ENCODE data around the gene TOGARAM2.
A peak's percentile ranks its signal among the peaks of the same experiment; 100 is the strongest.

TOGARAM2 gene

DNA sequence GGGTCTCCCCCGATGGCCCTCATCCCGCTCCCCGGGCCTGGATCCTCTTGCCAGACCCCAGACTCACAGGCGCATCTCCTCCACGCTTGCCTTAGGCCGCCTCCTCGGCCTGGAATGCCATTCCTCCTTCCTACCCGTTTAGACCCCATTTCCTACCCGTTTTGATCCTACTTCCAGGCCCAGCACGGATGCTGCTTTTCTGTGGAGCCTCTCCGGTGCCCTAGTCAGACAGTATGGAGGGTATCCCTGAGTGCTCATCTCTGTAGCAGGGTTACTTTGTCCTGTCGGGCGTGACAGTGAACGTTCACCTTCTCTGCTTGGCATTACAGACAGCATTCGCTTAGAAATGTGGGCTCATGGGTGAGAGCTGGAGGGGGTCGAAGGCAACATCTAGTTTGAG lies 9.3 kb downstream of the TOGARAM2 start:
- TF ChIP-seq, protein P1, sequence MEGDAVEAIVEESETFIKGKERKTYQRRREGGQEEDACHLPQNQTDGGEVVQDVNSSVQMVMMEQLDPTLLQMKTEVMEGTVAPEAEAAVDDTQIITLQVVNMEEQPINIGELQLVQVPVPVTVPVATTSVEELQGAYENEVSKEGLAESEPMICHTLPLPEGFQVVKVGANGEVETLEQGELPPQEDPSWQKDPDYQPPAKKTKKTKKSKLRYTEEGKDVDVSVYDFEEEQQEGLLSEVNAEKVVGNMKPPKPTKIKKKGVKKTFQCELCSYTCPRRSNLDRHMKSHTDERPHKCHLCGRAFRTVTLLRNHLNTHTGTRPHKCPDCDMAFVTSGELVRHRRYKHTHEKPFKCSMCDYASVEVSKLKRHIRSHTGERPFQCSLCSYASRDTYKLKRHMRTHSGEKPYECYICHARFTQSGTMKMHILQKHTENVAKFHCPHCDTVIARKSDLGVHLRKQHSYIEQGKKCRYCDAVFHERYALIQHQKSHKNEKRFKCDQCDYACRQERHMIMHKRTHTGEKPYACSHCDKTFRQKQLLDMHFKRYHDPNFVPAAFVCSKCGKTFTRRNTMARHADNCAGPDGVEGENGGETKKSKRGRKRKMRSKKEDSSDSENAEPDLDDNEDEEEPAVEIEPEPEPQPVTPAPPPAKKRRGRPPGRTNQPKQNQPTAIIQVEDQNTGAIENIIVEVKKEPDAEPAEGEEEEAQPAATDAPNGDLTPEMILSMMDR (IDR thresholded peaks at IDR 0.05; ENCODE audit: low read depth, low read length): no peak
- DNase-seq (ENCODE audit: low read depth, low spot score): no peak
- in situ Hi-C loops (cut with HindIII; ENCODE audit: low sequenced_read_pairs): no loop called here
- H3K4me3 ChIP-seq (ENCODE audit: low read depth, low read length): no peak overlapping the region

DNA sequence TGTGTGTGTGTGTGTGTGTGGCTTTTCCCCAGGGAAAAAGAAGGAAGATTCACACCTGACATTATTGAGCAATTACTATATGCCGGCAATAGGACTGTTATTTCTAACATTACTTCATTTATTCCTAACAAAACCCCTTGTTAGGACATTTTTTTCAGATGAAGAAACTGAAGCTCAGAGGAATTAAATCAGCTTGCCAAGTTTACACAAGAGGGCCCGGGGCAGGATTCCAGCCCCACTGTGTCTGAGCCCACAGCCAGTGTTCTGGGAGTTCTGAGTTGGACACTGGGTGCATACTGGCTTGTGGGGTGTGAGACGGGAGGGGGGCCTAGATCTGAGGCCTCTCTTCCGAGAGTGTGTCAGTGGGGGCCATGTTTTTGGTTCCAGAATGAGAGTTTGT lies 9.9 kb downstream of the TOGARAM2 start:
- in situ Hi-C loops (cut with HindIII; ENCODE audit: low sequenced_read_pairs): no loop called here

DNA sequence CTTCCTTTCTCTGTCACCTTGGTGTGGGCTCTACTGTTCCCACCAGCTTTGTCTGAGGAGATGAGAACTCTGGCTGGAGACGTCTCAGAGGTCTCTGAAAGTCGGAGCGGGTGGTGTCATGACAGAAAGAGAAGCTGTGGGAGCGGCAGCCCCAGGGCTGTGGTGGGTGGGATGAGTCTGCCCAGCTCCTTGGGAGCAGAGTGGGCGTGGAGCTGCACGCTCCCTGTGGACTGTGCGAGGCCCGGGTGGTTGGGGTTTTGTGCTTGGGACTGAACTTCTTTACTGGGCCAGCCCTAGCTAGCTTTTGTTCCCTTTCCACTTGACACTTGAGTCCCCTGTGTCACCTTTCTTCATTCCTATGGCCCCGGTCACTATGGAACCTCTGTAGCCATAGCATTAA lies 10.4 kb downstream of the TOGARAM2 start:
- H3K4me3 ChIP-seq (ENCODE audit: low read depth, low read length): no peak overlapping the region
- DNase-seq (ENCODE audit: low read depth, low spot score): no peak
- TF ChIP-seq, protein P1 (IDR thresholded peaks at IDR 0.05; ENCODE audit: low read depth, low read length): no peak
- in situ Hi-C loops (cut with HindIII; ENCODE audit: low sequenced_read_pairs): no loop called here

More for the DNA sequence above, 9.9 kb downstream of the TOGARAM2 start:
- TF ChIP-seq, protein P1 (IDR thresholded peaks at IDR 0.05; ENCODE audit: low read depth, low read length): no peak
- peak; percentile 56 for DNase-seq (ENCODE audit: low read depth, low spot score)
- H3K4me3 ChIP-seq (ENCODE audit: low read depth, low read length): no peak overlapping the region

DNA sequence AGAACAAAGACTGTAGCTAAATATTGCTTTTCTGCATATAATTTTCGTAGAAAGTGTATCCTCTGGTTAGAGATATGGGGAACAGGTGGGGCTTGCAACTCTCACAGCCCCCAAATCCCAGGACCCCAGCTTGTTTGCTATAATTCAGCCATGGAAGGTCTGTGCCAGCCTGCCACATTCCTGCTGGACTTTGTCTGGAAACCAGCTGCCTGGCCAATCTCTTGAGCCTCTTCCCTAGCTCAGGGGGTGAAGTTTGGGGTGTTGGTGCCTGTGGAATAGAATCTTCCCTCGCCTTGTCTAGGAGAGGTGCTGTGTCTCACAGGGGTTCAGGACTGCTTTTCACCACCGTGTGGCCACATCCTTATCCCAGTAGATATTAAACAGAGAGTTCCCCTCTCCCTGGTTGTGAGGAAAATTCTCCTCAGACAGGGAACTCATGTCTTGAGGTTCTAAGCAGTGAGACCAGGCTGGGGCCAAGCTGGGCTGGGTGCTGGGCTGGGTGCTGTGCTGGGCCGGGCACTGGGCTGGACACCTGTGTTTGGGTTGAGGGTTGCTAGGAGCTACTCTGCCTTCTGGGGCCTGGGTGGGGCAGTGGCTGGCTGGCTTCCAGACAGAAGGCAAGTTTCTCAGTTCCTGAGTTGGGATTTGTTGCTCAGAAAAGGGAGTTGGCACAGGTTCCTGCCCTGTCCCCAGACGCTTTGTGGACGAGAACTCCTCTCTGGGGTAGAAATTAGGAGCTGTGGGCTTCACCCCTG lies 12.3 kb downstream of the TOGARAM2 start:
- H3K4me3 ChIP-seq (ENCODE audit: low read depth, low read length): no peak overlapping the region
- TF ChIP-seq, protein P1 (IDR thresholded peaks at IDR 0.05; ENCODE audit: low read depth, low read length): no peak
- in situ Hi-C loops (cut with HindIII; ENCODE audit: low sequenced_read_pairs): no loop called here
- no peak for DNase-seq (ENCODE audit: low read depth, low spot score)

DNA sequence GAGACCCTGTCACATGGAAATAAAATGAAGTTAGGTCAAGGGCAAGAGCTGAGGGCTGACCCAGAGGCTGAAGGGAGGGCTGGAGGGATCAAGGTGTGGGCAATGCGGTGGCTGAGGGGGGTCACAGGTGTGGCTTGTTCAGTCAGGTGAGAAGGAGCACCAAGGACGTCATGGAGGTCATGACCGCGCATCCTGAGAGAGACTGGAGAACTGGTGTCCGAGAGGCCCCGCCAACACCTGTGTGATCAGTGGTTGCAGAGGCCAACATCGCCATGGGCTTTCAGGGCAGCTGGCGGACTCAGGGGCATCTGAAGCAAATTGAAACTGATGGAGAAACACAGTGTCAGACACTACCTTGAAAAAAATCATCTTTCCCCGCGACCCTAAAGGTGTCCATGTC lies 13.0 kb downstream of the TOGARAM2 start:
- H3K4me3 ChIP-seq (ENCODE audit: low read depth, low read length): no peak overlapping the region
- DNase-seq (ENCODE audit: low read depth, low spot score): no peak
- TF ChIP-seq, protein P1 (IDR thresholded peaks at IDR 0.05; ENCODE audit: low read depth, low read length): no peak
- in situ Hi-C loops (cut with HindIII; ENCODE audit: low sequenced_read_pairs): no loop called here

DNA sequence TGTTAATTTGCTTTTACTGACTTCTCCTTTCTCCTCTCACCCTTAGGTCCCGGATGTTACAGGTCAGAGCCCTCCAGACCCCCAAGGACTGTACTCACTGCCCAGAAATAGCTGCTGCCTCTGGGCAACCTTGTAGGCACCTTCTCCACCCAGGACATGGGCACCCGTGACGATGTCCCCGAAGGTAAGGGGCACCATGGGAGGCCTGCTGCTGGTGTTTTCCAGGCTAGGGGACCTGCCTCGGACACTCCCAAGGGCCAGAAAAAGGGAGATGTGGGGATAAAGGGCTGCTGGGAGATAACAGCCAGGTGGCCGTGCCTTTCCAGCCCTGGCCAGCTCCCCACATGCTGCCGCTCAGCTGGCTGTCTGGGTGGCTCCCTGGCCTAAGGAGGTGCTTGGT lies 13.6 kb downstream of the TOGARAM2 start:
- in situ Hi-C loops (cut with HindIII; ENCODE audit: low sequenced_read_pairs): no loop called here
- no peak overlapping the region for H3K4me3 ChIP-seq (ENCODE audit: low read depth, low read length)
- TF ChIP-seq, protein P1 (IDR thresholded peaks at IDR 0.05; ENCODE audit: low read depth, low read length): no peak
- DNase-seq (ENCODE audit: low read depth, low spot score): no peak
